Endodermal cell (in vitro differentiated cells): ENCODE data around the gene TRIL. TPM values are rescaled to one million over a fixed set of nuclear protein-coding genes. Genes with fewer than 3 reads are reported as not detected.

Experiments used
- DNase-seq: peaks from one replicate; pipeline ENCODE4 v3.0.0-alpha.2; 2017
- H3K27ac ChIP-seq: 2 replicates; pipeline ENCODE4 v1.5.1; 2013; ENCODE audit warnings: mild to moderate bottlenecking, low read depth, low read length, moderate library complexity
- H3K27me3 ChIP-seq: 2 replicates; pipeline ENCODE4 v1.6.1; 2013; ENCODE audit warnings: mild to moderate bottlenecking, low read length, moderate library complexity; ENCODE audit not compliant: insufficient read depth, control insufficient read depth, poor library complexity, severe bottlenecking
- H3K36me3 ChIP-seq: 2 replicates; pipeline ENCODE4 v1.7.0; 2013; ENCODE audit warnings: mild to moderate bottlenecking, low read length, moderate library complexity; ENCODE audit not compliant: control insufficient read depth, insufficient read depth
- H3K4me1 ChIP-seq: one replicate; pipeline ENCODE4 v1.7.0; 2013; ENCODE audit warnings: low read length; ENCODE audit not compliant: control insufficient read depth, insufficient read depth
- H3K4me3 ChIP-seq: 2 replicates; pipeline ENCODE4 v1.5.1; 2013; ENCODE audit warnings: mild to moderate bottlenecking, low read length, moderate library complexity
- H3K9ac ChIP-seq: 2 replicates; pipeline ENCODE4 v1.6.1; 2013; ENCODE audit warnings: mild to moderate bottlenecking, low read length, moderate library complexity; ENCODE audit not compliant: poor library complexity, severe bottlenecking; ENCODE audit errors: extremely low read depth
- H3K9me3 ChIP-seq: 2 replicates; pipeline ENCODE4 v1.6.1; 2013; ENCODE audit warnings: mild to moderate bottlenecking, low read length, moderate library complexity; ENCODE audit not compliant: control insufficient read depth
- H3K27ac Mint-ChIP-seq: 2 replicates; pipeline ENCODE4 v1.8.0; 2020; ENCODE audit warnings: mixed read lengths
- H3K27me3 Mint-ChIP-seq: 2 replicates; pipeline ENCODE4 v1.8.0; 2021; ENCODE audit warnings: mild to moderate bottlenecking, mixed read lengths; ENCODE audit not compliant: insufficient read depth
- H3K36me3 Mint-ChIP-seq: 2 replicates; pipeline ENCODE4 v1.8.0; 2020; ENCODE audit warnings: low read depth, mixed read lengths
- H3K4me1 Mint-ChIP-seq: 2 replicates; pipeline ENCODE4 v1.8.0; 2020; ENCODE audit warnings: mixed read lengths
- H3K4me3 Mint-ChIP-seq: 2 replicates; pipeline ENCODE4 v1.8.0; 2020; ENCODE audit warnings: mild to moderate bottlenecking, moderate library complexity, mixed read lengths
- H3K9me3 Mint-ChIP-seq: 2 replicates; pipeline ENCODE4 v1.8.0; 2020; ENCODE audit warnings: mild to moderate bottlenecking, mixed read lengths
- CTCF ChIP-seq: fragments of 200-600 bp; sonication (generic); conservative IDR thresholded peaks from 2 replicates; pipeline ENCODE4 v1.5.0; 2021; ENCODE audit warnings: antibody characterized with exemption, mild to moderate bottlenecking
- WGBS, 2 experiments: methylation state at CpG; one replicate each; pipeline versions ENCODE4 v1.1.5 to v1.1.7; 2013; ENCODE audit warnings: missing lambda C conversion rate in 2 of 2, mixed read lengths in 1 of 2; ENCODE audit not compliant: insufficient coverage in 1 of 2, insufficient read length in 1 of 2; 5-methylcytosine and 5-hydroxymethylcytosine counted together
- total RNA-seq, 2 donors: library from RNA; stranded (reverse); fragmentation: NEBNext Ultra II Directional in 1 of 2; extraction: Animal tissue kit (Norgen Biotek cat#: 25700) in 1 of 2; gene quantifications; 2 replicates in 1 of 2; 3 replicates in 1 of 2; pipeline ENCODE4 v1.2.1, GENCODE V29; 2021

The TRIL gene
- total RNA-seq, 2 donors from 2014 or later = 1.6 to 3.3 TPM

- Mint-ChIP-seq H3K4me1 (peaks cover 15% of the 10 kb centered on the region), H3K4me3 (no peak overlapping the region), H3K36me3 (no peaks in the 10 kb centered on the region), H3K27me3 (peaks cover 24% of the 10 kb centered on the region), H3K9me3 (no peaks in the 10 kb centered on the region), H3K27ac (no peak overlapping the region)
- H3K9me3 ChIP-seq = no peaks in the 10 kb centered on the region
- no peaks in the 10 kb centered on the region for H3K4me1 ChIP-seq
- WGBS, 2 experiments = 84 to 100% methylated on average over 2 of the region's 2 CpGs
- no peak for TF ChIP-seq CTCF
- no peaks in the 10 kb centered on the region for H3K36me3 ChIP-seq
- no peak overlapping the region for H3K27ac ChIP-seq
- H3K27me3 ChIP-seq = peaks cover 3% of the 10 kb centered on the region
- no peak overlapping the region for H3K9ac ChIP-seq
- H3K4me3 ChIP-seq = no peak overlapping the region
- no peak for DNase-seq
Measured at GRCh38 chr7:28964056-28964455, 5.9 kb upstream of the TRIL start.

GRCh38 chr7:28961972-28962371 lies 3.8 kb upstream of the TRIL start:
- Histone ChIP-seq H3K4me3 (no peak overlapping the region), H3K27ac (no peak overlapping the region), H3K27me3 (peaks cover 24% of the 10 kb centered on the region), H3K4me1 (no peaks in the 10 kb centered on the region), H3K36me3 (no peaks in the 10 kb centered on the region), H3K9ac (no peak overlapping the region), H3K9me3 (no peaks in the 10 kb centered on the region)
- Mint-ChIP-seq H3K9me3 (no peaks in the 10 kb centered on the region), H3K27ac (no peak overlapping the region), H3K4me3 (no peak overlapping the region), H3K4me1 (peaks cover 24% of the 10 kb centered on the region), H3K36me3 (no peaks in the 10 kb centered on the region), H3K27me3 (peaks cover 44% of the 10 kb centered on the region)
- TF ChIP-seq CTCF = no peak
- peak; percentile 85 for DNase-seq
- 61 to 69% methylated on average over 3 to 5 of the region's 5 CpGs for WGBS, 2 experiments

GRCh38 chr7:28960071-28960840 lies 2.1 kb upstream of the TRIL start:
- Mint-ChIP-seq H3K4me3 (no peak overlapping the region), H3K4me1 (peaks cover 25% of the 10 kb centered on the region), H3K27me3 (peaks cover 55% of the 10 kb centered on the region), H3K36me3 (no peaks in the 10 kb centered on the region), H3K9me3 (no peaks in the 10 kb centered on the region), H3K27ac (no peak overlapping the region)
- Histone ChIP-seq H3K4me1 (no peaks in the 10 kb centered on the region), H3K9ac (no peak overlapping the region), H3K27me3 (peaks cover 28% of the 10 kb centered on the region), H3K4me3 (no peak overlapping the region), H3K27ac (no peak overlapping the region), H3K9me3 (no peaks in the 10 kb centered on the region), H3K36me3 (no peaks in the 10 kb centered on the region)
- TF ChIP-seq CTCF = no peak
- no peak for DNase-seq
- 83 to 88% methylated on average over 4 to 7 of the region's 7 CpGs for WGBS, 2 experiments
